DMS53 (cell line): ENCODE measurements around the gene POLR3H.

ENCODE experiments used
- DNase-seq: peaks from one replicate; lab custom pipeline; 2025; lab: John Stamatoyannopoulos, UW

The POLR3H gene

GRCh38 chr22:41534219-41534618, 10.1 kb downstream of the POLR3H start:
- DNase-seq: no peak

GRCh38 chr22:41532908-41533825, 11.1 kb downstream of the POLR3H start:
- peak; percentile 77 for DNase-seq

- DNase-seq: no peak
Observed at GRCh38 chr22:41531715-41532477, 12.4 kb downstream of the POLR3H start.

GRCh38 chr22:41530890-41531714, 13.2 kb downstream of the POLR3H start:
- DNase-seq: no peak

GRCh38 chr22:41528938-41529561, 15.2 kb downstream of the POLR3H start:
- peak; percentile 21 for DNase-seq

GRCh38 chr22:41528132-41528766, 16.0 kb downstream of the POLR3H start:
- DNase-seq: no peak

- peak; percentile 50 for DNase-seq
Observed at GRCh38 chr22:41526830-41527799, 17.2 kb downstream of the POLR3H start.

- peak; percentile 45 for DNase-seq
Observed at GRCh38 chr22:41526226-41526829, 17.9 kb downstream of the POLR3H start.

GRCh38 chr22:41525450-41526225, 18.6 kb downstream of the POLR3H start:
- DNase-seq: peak; percentile 9

GRCh38 chr22:41524809-41525449, 19.3 kb downstream of the POLR3H start:
- DNase-seq: no peak

- DNase-seq: peak; percentile 16
Observed at GRCh38 chr22:41524251-41524661, 20.0 kb downstream of the POLR3H start.

GRCh38 chr22:41523464-41524221, 20.6 kb downstream of the POLR3H start:
- no peak for DNase-seq

- DNase-seq: no peak
Observed at GRCh38 chr22:41522813-41523212, 21.5 kb downstream of the POLR3H start.

- DNase-seq: no peak
Observed at GRCh38 chr22:41521126-41521525, 23.1 kb downstream of the POLR3H start.

- no peak for DNase-seq
Observed at GRCh38 chr22:41518048-41518347, 26.3 kb downstream of the POLR3H start.

- DNase-seq: peak; percentile 64
Observed at GRCh38 chr22:41517172-41518047, 26.9 kb downstream of the POLR3H start.

- DNase-seq: no peak
Observed at GRCh38 chr22:41516462-41516861, 27.8 kb downstream of the POLR3H start.
